Suprapubic skin (tissue), 4 donors: ENCODE measurements around the gene PRDM10. TPM values are rescaled to one million over a fixed set of nuclear protein-coding genes. Genes with fewer than 3 reads are reported as not detected.

ENCODE experiments used
- DNase-seq, 2 donors: peaks; one replicate each; pipeline ENCODE4 v3.0.0-alpha.2; 2019; ENCODE audit warnings: low spot score in 2 of 2
- H3K27ac ChIP-seq: fragments of 200-600 bp; sonication (generic); one replicate; pipeline ENCODE4 v1.5.1; 2019
- H3K27me3 ChIP-seq: fragments of 200-600 bp; sonication (generic); one replicate; pipeline ENCODE4 v1.5.1; 2019
- H3K36me3 ChIP-seq: fragments of 200-600 bp; sonication (generic); one replicate; pipeline ENCODE4 v1.5.1; 2019
- H3K4me1 ChIP-seq: fragments of 200-600 bp; sonication (generic); one replicate; pipeline ENCODE4 v1.5.1; 2019
- H3K4me3 ChIP-seq: fragments of 200-600 bp; sonication (generic); one replicate; pipeline ENCODE4 v1.5.1; 2019; ENCODE audit warnings: mild to moderate bottlenecking
- H3K9me3 ChIP-seq: fragments of 200-600 bp; sonication (generic); one replicate; pipeline ENCODE4 v1.5.1; 2019
- CTCF ChIP-seq, 2 donors: fragments of 200-600 bp in 1 of 2; fragments of 450-650 bp in 1 of 2; sonication (generic) in 1 of 2; IDR thresholded peaks; one replicate each; pipeline ENCODE4 v1.5.1; 2016 to 2019; ENCODE audit warnings: antibody characterized with exemption in 2 of 2, mild to moderate bottlenecking in 1 of 2, moderate library complexity in 1 of 2
- EP300 ChIP-seq: sonication (generic); formaldehyde crosslinking; IDR thresholded peaks from one replicate; pipeline ENCODE4 v1.6.1; 2017; ENCODE audit warnings: antibody characterized with exemption
- POLR2A ChIP-seq, 2 donors: fragments of 450-650 bp; IDR thresholded peaks; one replicate each; pipeline ENCODE4 v1.6.1; 2017; ENCODE audit warnings: antibody characterized with exemption in 2 of 2, mild to moderate bottlenecking in 2 of 2, moderate library complexity in 2 of 2
- POLR2AphosphoS5 ChIP-seq, 3 donors: sonication (generic); formaldehyde crosslinking; IDR thresholded peaks; one replicate each; pipeline ENCODE4 v1.6.1; 2017; ENCODE audit warnings: antibody characterized with exemption in 3 of 3
- WGBS: methylation state at CpG from one replicate; pipeline ENCODE4 v1.1.5; 2018; 5-methylcytosine and 5-hydroxymethylcytosine counted together
- total RNA-seq, 4 donors: library from RNA; depleted of rRNA; stranded (reverse); fragments of >200 nt; gene quantifications; one replicate each; pipeline ENCODE4 v1.1.0, GENCODE V29; 2016

The PRDM10 gene
- total RNA-seq, 4 donors from 2014 or later, result 11.4 to 49.8 (median 13.4) TPM

DNA sequence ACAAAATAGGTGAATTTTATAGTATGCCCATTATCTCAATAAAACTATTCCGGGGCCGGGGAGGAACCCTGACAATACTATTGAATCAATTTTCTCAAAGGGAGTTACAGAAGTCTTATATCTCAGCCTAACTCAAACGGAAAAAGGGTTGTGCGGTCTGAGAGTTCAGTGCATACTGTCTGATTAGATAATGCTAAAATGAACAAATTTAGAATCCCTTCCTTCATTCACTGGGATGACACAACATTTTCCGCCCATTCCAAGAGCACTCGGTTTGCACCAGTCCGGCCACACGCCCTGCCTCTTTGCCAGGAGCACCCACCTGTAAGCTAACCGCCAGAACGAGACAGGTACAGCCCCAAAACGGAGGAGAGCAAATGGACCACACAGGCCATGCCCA, 57.3 kb downstream of the PRDM10 start:
- 98% methylated on average over 11 of the region's 11 CpGs for WGBS
- TF ChIP-seq EP300, result no peak
- no peak for TF ChIP-seq CTCF (IDR thresholded peaks at IDR 0.05)
- TF ChIP-seq POLR2A (IDR thresholded peaks at IDR 0.05), result no peak
- TF ChIP-seq POLR2AphosphoS5 (IDR thresholded peaks at IDR 0.05), result no peak
- Histone ChIP-seq H3K27ac (no peak overlapping the region), H3K4me3 (no peak overlapping the region), H3K9me3 (no peaks in the 10 kb centered on the region), H3K4me1 (no peaks in the 10 kb centered on the region), H3K27me3 (no peaks in the 10 kb centered on the region), H3K36me3 (peaks cover 38% of the 10 kb centered on the region)
- no peak for DNase-seq

- Histone ChIP-seq H3K27me3 (no peaks in the 10 kb centered on the region), H3K36me3 (peaks cover 38% of the 10 kb centered on the region), H3K4me3 (no peak overlapping the region), H3K4me1 (no peaks in the 10 kb centered on the region), H3K27ac (no peak overlapping the region), H3K9me3 (no peaks in the 10 kb centered on the region)
- 100% methylated on average over 18 of the region's 18 CpGs for WGBS
- TF ChIP-seq POLR2A (IDR thresholded peaks at IDR 0.05), result no peak
- no peak for TF ChIP-seq POLR2AphosphoS5 (IDR thresholded peaks at IDR 0.05)
- TF ChIP-seq CTCF (IDR thresholded peaks at IDR 0.05), result no peak
- TF ChIP-seq EP300, result no peak
- no peak for DNase-seq
Measured at GRCh38 chr11:129944696-129945095, 57.9 kb downstream of the PRDM10 start.

DNA sequence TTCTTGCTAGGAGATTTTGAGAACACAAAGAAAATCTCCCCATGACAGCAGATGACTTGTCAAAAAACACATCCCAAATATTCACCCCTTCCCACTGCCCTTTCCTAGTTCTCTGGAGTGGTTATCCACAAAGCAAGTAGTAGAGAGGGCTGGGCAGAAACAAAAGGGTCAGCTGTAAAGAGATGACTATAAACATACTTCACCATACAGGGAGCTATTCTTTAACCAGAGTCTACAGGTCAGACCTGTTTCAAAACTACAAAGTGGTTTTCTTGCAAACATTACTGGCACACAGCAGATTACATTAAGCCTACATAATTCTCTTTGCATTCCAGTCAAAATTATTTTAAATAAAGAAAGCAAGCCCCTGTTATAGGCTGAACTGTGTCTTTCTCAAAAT, 59.6 kb downstream of the PRDM10 start:
- Histone ChIP-seq H3K27me3 (no peaks in the 10 kb centered on the region), H3K4me1 (no peaks in the 10 kb centered on the region), H3K9me3 (no peaks in the 10 kb centered on the region), H3K4me3 (no peak overlapping the region), H3K36me3 (peaks cover 38% of the 10 kb centered on the region), H3K27ac (no peak overlapping the region)
- no peak for DNase-seq
- TF ChIP-seq EP300 (no peak), CTCF (IDR thresholded peaks at IDR 0.05) (no peak), POLR2A (IDR thresholded peaks at IDR 0.05) (no peak), POLR2AphosphoS5 (IDR thresholded peaks at IDR 0.05) (no peak)

DNA sequence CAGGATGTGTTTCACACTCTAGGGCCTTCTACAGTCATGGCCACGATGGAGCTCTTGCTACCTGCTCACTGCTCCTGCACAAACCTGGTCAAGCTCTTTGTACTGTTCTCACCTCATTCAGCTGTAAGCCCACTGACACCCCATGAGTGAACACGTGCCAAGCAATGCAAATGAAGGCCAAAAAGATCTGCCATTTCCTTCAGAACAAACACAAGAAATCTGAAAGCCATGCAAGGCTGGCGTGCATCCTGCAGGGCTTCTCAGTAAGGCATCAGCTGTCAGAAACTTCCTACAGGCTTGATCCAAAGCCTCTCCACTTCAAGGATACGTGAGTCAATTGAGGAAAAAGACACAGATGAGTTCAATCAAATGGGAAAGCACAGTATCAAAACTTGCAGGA, 63.1 kb downstream of the PRDM10 start:
- DNase-seq, result no peak
- H3K27me3 ChIP-seq, result no peaks in the 10 kb centered on the region
- no peaks in the 10 kb centered on the region for H3K4me1 ChIP-seq
- H3K36me3 ChIP-seq, result peaks cover 16% of the 10 kb centered on the region
- H3K4me3 ChIP-seq, result no peak overlapping the region
- no peak for TF ChIP-seq POLR2A (IDR thresholded peaks at IDR 0.05)
- no peak for TF ChIP-seq EP300
- TF ChIP-seq CTCF (IDR thresholded peaks at IDR 0.05), result no peak
- TF ChIP-seq POLR2AphosphoS5 (IDR thresholded peaks at IDR 0.05), result no peak
- no peaks in the 10 kb centered on the region for H3K9me3 ChIP-seq
- no peak overlapping the region for H3K27ac ChIP-seq
- 95% methylated on average over 4 of the region's 4 CpGs for WGBS

GRCh38 chr11:129938764-129939163, 63.9 kb downstream of the PRDM10 start:
- H3K36me3 ChIP-seq, result peaks cover 17% of the 10 kb centered on the region
- WGBS, result 85% methylated on average over 5 of the region's 5 CpGs
- no peaks in the 10 kb centered on the region for H3K9me3 ChIP-seq
- H3K27me3 ChIP-seq, result no peaks in the 10 kb centered on the region
- no peak for DNase-seq
- no peak for TF ChIP-seq POLR2A (IDR thresholded peaks at IDR 0.05)
- TF ChIP-seq CTCF (IDR thresholded peaks at IDR 0.05), result no peak
- no peak for TF ChIP-seq POLR2AphosphoS5 (IDR thresholded peaks at IDR 0.05)
- no peak for TF ChIP-seq EP300
- no peak overlapping the region for H3K27ac ChIP-seq
- H3K4me1 ChIP-seq, result no peaks in the 10 kb centered on the region
- no peak overlapping the region for H3K4me3 ChIP-seq
